Iris pigment epithelial cell (primary cell): ENCODE data around the gene REELD1.

Experiments
- DNase-seq: peaks from one replicate; pipeline ENCODE4 v3.0.0-alpha.2; 2011; ENCODE audit warnings: low read depth

REELD1 gene

GRCh38 chr4:146224326-146224966 lies 10.1 kb downstream of the REELD1 start:
- no peak for DNase-seq

GRCh38 chr4:146229406-146229805 lies 15.1 kb downstream of the REELD1 start:
- no peak for DNase-seq

GRCh38 chr4:146232131-146232722 lies 17.9 kb downstream of the REELD1 start:
- no peak for DNase-seq

- no peak for DNase-seq
Observed at GRCh38 chr4:146235654-146236177, 21.4 kb downstream of the REELD1 start.

- DNase-seq, result no peak
Observed at GRCh38 chr4:146236216-146236615, 21.9 kb downstream of the REELD1 start.

GRCh38 chr4:146237092-146237491 lies 22.8 kb downstream of the REELD1 start:
- no peak for DNase-seq

- no peak for DNase-seq
Observed at GRCh38 chr4:146238107-146238506, 23.8 kb downstream of the REELD1 start.

GRCh38 chr4:146243141-146243882 lies 29.0 kb downstream of the REELD1 start:
- DNase-seq, result no peak

GRCh38 chr4:146243883-146244277 lies 29.5 kb downstream of the REELD1 start:
- no peak for DNase-seq

GRCh38 chr4:146244496-146244895 lies 30.2 kb downstream of the REELD1 start:
- DNase-seq, result no peak

GRCh38 chr4:146245246-146245645 lies 30.9 kb downstream of the REELD1 start:
- DNase-seq, result no peak

- no peak for DNase-seq
Observed at GRCh38 chr4:146245850-146246249, 31.5 kb downstream of the REELD1 start.

- DNase-seq, result no peak
Observed at GRCh38 chr4:146246381-146246780, 32.0 kb downstream of the REELD1 start.

- DNase-seq, result no peak
Observed at GRCh38 chr4:146247356-146247755, 33.0 kb downstream of the REELD1 start.

GRCh38 chr4:146252969-146253611 lies 38.8 kb downstream of the REELD1 start:
- DNase-seq, result no peak

GRCh38 chr4:146255463-146255862 lies 41.1 kb downstream of the REELD1 start:
- DNase-seq, result peak; percentile 73

GRCh38 chr4:146255874-146256273 lies 41.5 kb downstream of the REELD1 start:
- peak; percentile 87 for DNase-seq

- no peak for DNase-seq
Observed at GRCh38 chr4:146256328-146256727, 42.0 kb downstream of the REELD1 start.

GRCh38 chr4:146257511-146257910 lies 43.2 kb downstream of the REELD1 start:
- no peak for DNase-seq

- no peak for DNase-seq
Observed at GRCh38 chr4:146260521-146260920, 46.2 kb downstream of the REELD1 start.

GRCh38 chr4:146261041-146261440 lies 46.7 kb downstream of the REELD1 start:
- no peak for DNase-seq

- DNase-seq, result no peak
Observed at GRCh38 chr4:146263793-146264192, 49.5 kb downstream of the REELD1 start.
